HG02973 (cell line): Measurements from ENCODE around the gene SMC5.

Experiments
- ATAC-seq: cut with Tn5 transposase; IDR thresholded peaks from one replicate; pipeline ENCODE4 v1.9.1; 2021; ENCODE audit warnings: moderate library complexity; ENCODE audit not compliant: unreplicated experiment

SMC5 gene

GRCh38 chr9:70403166-70403565 is 144.4 kb downstream of the SMC5 start:
- no peak for ATAC-seq

- ATAC-seq, result no peak
Measured at GRCh38 chr9:70403618-70404025, 144.8 kb downstream of the SMC5 start.

- no peak for ATAC-seq
Measured at GRCh38 chr9:70404261-70404660, 145.5 kb downstream of the SMC5 start.
